HG03354 (cell line): ENCODE measurements around the gene TRABD2B.

Experiments used
- ATAC-seq: cut with Tn5 transposase; IDR thresholded peaks from one replicate; pipeline ENCODE4 v1.9.1; 2021; ENCODE audit warnings: mild to moderate bottlenecking; ENCODE audit not compliant: unreplicated experiment, poor library complexity, severe bottlenecking

Gene TRABD2B

DNA sequence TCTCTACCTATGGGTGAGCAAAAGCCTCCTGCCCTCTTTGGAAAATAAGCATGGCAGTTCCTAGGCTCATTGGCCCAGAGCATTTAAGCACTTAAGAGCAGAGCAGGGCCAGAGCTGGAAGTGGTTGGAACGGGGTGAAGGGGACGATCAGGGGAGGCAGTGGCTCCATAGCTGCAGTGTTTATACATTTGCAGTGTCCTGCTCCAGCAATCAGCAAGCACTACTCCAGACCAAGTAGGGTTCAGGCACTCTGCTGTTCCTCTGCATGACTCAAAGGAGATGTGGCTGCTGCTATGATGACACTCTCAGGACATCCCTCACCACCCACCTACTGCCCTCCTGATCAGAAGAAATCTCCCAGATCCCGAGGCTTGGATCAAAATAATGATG lies 55.0 kb downstream of the TRABD2B start:
- no peak for ATAC-seq

DNA sequence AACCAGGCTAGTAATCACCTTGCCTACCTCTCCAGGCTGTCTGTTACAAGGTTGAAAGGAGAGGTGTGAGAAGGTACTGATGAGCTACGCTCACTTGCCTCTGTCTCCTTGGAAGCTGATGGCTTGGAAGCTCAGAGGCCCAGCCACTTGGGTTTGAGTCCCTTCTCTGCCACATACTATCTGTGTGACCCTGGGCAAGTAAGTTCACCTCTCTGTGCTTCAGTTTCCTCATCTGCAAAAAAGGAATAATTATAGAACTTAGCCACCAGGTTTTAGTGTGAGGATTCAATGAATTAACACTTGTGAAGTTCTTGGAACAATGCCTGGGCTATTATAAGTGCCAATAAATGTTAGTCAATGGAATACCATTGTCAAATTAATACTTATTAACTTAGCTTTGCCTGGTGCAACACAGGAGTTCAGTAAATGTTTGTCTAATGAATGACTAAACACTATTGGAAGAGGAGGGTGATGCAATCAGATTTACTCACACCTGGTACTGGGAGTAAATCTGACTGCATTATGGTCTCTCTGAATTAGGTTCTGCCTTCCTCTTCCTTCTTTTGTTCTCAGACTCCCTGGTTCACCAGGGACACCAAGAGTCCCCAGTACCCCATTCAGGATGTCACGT lies 55.5 kb downstream of the TRABD2B start:
- no peak for ATAC-seq

DNA sequence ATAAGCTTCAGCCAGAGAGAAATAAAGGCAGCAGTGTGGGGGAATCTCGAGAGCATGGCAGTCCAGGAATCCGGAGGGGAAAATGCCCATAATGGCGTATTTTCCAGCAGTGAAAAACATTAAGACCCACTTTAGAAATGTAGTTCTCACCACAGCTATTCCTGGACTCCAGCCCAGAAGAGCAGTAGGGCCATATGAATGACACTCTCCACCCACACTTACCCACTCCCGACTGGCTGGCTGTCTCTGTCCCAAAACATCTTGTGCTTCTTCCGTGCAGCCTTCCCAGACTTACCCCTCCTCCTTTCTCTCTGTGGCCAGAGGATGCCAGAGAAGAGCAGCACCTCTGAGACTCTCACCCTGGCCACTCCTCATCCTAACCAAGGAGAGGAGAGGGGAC lies 56.4 kb downstream of the TRABD2B start:
- no peak for ATAC-seq

DNA sequence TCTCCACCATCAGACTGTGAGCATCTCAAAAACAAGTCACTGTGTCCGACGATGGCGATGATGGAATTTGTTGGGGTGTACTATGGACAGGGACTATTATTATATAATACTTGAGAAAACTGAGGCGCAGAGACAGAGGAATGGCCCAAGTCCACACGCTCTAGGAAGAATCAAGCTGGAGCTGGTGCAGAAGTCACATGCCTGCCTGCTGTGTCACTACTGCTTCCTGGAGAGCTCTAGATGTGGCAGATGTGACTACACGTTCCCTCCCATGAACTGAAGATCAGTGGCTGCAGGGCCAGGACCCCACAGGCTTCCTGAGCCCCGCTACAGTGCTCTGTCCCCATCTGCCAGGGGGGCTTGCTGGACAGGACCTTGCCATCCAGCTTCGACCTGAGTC lies 56.9 kb downstream of the TRABD2B start:
- ATAC-seq = no peak

DNA sequence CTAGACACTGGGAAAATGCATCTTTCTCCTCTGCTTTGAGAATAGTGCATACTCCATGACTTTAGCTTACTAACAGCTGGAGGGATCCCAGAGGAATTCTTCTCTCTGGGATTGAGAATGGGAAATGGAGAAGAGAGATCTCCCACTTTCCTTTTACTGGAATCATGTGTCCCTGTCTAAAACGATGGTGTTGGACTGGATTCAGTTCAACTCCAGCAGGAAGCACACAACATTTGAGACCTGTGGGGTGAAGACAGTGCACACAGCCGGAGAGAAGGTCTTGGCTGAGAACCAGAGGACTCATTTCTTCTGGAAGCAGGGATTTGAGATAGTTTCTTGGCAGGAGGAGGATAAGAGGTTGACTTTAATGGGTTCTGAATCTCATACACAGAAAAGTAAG lies 58.7 kb downstream of the TRABD2B start:
- ATAC-seq = no peak

DNA sequence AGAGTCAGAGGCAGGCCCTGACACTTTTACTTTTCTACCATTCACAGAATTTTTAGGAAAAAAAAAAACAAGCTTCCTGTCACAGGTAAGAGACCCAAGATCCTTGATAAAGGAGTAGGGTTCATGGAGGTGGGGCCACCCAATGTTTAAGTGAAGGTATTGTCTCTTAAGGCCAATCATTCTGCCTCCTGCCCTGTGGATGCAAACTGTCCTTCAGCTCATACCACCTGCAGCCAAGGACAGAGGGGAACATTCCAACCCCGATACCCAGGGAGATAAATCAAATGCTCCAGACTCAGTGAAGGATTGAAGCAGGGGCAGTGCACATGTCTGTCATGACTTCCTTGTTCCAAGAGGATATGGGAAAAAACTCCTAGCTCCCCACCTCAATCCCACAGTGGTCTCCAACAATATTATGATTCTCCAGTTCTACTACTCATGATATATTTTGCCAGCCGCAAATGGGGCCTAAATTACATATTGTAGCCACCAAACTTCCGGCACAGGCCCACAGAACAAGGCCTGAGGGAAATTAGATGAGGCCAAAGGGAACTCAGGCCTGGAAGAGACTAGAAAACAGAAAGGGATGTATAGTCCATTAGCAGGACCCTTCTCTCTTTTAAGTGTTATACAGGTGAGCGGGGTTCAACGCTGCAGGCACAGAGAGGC lies 59.5 kb downstream of the TRABD2B start:
- ATAC-seq = no peak

DNA sequence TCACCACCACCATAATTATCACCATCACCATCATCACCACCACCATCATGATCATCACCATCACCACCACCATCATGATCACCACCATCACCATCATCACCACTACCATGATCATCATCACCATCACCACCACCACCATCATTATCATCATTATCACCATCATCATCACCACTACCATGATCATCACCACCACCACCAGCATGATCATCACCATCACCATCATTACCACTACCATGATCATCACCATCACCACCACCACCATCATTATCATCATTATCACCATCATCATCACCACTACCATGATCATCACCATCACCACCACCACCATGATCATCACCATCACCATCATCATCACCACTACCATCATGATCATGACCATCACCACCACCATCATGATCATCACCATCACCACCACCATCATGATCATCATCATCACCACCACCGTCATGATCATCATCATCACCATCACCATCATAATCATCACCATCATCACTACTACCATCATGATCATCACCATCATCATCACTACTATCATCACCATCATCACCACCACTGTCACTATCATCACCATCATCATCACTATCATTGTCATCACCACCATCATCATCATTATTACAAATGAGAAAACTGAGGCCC lies 60.2 kb downstream of the TRABD2B start:
- no peak for ATAC-seq

DNA sequence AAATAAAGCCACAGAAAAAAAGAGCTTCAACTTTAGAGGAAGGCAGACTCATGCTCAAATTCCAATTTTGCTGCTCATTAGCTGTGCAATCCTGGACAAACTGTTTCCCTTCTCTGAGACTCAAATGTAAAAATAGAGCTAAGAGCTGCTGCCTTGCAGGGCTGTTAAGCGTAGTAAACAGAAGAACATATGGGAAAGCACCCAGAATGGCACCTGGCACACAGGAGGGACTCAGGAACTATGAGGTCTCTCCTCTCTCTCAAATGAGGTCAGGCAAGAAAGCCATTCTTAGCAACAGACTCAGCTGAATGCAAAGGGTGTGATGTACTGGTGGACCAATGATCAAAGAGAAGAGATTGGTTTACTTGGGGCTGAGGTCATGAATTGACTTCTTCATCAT lies 61.3 kb downstream of the TRABD2B start:
- ATAC-seq = no peak

DNA sequence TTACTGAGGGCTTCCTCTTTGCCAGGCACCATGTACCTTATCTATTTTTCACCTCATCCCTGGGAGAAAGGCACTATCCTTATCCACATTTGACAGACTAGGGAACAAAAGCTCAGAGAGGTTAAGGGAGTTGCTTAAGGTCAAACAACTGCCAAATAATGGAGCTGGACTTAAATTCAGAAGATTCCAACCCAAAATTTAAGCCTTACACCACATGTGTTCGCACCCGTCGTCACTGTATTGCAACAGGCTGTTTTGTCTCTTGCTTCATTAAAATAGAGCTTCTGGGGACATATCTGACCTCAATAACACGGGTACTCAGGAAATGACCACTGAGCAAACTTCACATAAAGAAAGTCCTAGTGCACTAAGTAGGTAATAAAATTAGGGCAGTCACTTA lies 62.0 kb downstream of the TRABD2B start:
- ATAC-seq = no peak

DNA sequence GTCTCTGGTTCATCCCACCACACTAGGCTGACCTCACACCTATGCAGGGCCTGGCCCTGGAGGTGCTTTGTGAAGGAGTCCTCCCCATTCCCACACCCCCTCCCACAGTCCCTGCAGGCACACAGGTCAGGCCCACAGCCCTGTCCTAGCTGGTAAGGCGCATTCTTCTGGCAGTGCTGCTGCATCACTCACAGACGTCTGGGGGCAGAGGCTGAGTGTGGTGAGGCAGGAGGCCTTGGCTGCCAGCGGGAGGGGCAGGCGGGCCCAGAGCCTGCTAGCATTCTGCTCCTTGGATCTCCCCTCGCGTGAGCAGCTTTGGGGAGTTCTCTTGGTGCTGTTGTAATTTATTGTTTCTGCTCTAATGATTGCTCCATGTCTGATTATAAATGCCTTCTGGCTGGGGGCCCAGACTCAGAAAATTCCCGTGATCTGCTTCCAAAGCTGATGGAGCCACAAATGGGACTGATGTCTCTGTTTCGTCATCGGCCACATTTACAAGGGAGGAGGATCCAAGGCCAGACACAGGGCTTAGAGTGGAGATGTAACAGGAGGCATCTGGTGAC lies 62.9 kb downstream of the TRABD2B start:
- ATAC-seq = no peak

DNA sequence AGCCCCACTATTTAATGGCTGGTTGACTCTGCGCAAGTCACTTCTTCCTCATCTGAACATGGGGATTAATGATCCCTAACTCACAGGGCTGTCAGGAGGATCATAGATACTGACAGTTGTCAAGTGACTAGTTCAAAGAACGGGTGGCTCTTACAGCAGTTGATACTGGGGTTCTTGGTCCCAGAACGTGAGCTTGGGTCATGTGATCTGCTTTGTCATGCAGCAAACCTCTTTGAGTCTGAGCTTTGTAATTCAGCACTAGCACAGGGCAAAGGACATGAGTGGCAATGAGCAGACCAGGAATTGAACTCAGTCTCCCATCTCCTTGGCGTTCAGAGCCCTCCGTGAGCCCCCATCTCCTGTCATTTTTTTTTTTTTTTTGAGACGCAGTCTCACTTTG lies 64.4 kb downstream of the TRABD2B start:
- ATAC-seq = no peak

DNA sequence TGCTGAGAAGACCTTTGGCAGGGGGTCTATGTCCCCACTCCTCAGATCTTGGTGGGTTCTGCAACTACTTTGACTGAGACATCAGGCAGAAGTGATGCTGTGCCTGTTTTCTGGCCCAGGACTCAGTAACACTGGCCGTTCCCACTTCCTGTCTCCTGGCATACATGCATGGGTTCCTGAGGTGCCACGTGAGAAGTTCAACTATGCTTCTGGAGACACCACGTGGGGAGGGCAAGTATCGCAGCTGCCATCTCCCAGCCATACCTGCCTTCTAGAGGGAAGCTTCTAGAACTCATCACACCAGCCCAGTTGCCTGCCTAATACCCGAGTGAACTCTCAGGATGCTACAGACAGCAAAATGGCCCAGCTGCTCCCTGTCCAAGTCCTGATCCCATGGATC lies 65.8 kb downstream of the TRABD2B start:
- no peak for ATAC-seq

DNA sequence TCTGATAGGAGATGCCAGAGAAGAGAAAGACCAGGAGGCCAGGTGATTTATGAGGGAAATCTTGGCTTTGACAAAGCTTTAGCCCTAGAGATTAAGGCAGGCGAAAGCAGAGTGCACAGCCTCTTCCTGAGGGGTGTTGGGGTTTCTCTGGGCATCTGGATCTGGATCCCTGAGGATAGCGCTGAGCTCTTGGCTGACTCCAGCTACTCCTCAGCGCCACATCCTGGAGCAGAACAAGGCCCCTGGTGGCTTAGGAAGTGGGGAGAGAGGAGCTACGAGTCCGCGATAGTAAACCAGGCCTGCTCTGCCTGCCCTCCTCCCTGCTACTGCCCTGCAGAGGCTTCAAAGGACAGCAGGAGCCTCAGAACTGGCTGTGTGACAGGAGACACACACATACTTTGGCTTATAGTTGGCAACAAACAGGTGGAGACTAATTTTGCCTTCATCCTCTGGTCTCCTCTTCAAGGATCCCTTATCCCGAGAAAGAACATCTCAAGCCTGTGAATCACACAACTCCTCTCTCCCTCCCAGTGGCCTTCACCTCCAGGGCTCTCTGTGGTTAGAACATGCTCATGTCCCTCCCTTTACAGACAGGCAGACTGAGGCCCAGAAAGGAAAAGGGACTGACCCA lies 66.9 kb downstream of the TRABD2B start:
- ATAC-seq = no peak

DNA sequence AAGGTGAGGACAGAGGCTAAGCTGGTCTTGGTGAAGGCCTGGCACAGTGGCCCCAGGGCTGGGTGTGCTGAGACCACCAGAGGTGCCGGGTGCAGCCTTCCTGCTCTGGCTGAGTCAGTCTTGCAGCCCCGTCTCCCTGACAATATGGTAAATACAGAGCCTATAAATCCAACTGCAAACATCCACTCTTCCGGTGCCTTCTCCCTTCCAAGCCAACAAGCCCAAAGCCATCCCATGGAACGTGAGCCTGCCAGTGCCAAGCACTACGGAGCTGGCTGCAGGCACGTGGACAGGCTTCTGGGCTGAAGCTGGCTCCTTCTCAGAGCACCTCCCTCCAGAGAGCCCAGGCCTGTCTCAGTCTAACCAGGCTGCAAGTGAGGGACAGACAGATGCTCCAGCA lies 70.0 kb downstream of the TRABD2B start:
- no peak for ATAC-seq

DNA sequence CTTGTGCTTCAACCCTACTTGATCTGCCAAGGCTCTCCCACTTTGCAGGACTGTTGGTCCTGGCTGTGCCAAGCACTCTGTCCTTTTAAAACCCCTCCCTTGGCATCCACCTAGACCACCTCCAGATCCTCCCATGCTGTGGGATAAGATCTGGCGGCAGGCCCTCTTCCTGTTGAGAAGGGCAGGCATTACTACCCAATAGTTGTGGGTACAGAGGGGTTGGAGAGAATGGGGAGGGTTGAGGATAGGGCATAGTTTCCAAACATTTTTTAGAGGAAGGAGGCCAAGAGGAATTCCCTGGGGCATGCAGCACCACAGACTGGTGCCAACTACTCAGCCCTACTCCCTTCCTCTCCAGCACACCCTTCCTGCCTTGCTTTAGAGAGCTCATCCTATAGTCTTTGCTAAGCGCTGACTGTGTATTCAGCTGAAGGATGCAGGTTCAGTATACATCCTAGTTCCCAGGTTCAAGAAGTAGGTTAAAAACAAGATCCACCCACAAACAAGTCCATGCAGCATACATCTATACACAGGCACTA lies 70.7 kb downstream of the TRABD2B start:
- no peak for ATAC-seq

DNA sequence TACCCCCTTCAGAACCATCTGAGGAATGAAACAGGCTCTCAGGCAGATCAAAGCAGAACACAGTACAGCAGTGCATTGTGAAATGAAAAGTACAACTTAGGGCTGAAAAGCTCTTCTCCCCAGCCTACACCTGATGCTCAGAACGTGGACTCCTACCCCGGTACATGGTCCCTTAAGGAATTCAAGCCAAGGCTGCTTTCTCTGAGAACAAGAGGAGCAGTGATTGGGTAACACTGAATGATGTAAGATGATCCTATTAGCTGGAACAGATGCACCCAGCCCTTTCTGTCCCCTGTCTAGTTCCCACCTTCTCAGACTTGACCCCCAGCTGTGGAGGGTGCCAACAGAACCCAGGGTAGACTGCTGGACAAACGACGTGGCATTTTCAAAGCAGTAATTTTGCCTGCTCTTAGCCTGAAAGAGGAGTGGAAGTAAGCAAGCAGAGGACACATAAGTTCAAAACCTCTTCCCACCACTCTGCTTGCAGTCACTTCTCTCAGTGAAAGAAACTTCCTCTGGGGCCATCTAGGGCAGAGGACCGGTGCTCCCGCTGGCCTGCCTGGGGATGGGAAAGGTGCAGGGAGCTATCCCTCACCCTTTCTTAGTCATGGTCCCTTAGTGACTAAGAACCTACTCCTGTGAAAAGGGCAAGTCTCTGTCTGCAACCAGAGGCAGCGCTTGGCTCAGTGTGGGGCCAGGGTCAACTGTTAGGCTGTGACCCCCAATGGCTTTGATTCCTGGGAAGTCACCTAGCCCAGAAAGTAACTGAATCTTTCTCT lies 72.7 kb downstream of the TRABD2B start:
- no peak for ATAC-seq

DNA sequence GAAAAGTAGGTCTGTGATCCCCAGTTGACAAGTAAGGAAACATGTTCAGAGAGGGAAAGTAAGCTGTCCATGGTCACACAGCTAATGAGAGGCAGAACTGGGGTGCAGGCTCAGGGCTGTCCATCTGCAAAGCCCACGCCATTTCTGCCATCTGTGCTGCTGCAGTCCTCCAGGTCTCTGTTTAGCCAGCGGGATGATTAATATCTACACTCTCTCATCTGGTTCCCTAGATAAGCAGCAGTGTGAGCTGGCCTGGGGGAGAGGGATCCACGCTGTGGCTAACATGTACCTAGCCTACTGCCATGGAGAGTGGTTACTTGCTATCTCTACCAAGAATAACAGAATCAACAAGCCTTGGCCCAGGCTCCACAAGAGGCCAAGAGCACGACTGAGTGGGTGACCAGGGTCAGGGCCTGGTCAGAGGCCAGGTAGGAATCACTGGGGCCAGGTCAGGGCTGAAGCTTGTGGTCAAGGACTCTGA lies 75.2 kb downstream of the TRABD2B start:
- ATAC-seq = no peak

DNA sequence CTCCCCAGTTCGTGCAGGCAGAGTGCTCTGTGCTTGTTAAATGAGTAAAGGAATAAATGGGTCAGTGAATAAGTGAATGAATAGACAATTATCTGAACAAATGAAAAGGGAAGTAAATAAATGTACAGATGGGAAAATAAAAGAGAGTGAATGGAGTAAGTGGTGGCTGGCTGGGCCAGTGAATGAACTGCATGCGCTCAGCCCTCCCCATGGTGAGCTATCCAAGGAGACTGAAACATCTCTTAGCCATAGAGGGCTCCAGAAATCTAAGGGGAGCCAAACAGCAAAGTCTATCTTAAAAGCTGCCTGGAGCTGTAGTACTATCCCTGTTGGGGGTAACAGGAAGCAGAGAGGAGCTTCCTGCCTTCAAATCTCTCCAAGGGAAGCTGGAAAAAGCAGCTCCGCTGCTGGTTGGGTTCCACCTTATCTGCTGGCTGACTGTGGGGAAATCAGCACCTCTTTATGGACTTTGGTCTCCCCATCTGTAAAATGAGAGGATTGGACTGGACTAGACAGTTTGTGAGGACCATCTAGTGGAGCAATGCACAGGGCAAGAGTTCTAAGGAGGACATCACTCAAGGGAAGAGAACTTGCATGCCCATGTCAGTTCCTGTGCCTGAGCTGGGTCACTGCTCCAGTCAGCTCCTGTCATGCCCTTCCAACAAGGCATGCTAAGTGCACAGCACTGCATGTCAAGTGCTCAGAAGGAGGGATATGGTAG lies 77.9 kb downstream of the TRABD2B start:
- ATAC-seq = no peak
